Suprapubic skin (tissue), 4 donors: ENCODE results near the gene RAB3D. TPM values are rescaled to one million over a fixed set of nuclear protein-coding genes. Genes with fewer than 3 reads are reported as not detected.

Experiments used
- DNase-seq, 2 donors: peaks; one replicate each; pipeline ENCODE4 v3.0.0-alpha.2; 2019; ENCODE audit warnings: low spot score in 2 of 2
- H3K27ac ChIP-seq: fragments of 200-600 bp; sonication (generic); one replicate; pipeline ENCODE4 v1.5.1; 2019
- H3K27me3 ChIP-seq: fragments of 200-600 bp; sonication (generic); one replicate; pipeline ENCODE4 v1.5.1; 2019
- H3K36me3 ChIP-seq: fragments of 200-600 bp; sonication (generic); one replicate; pipeline ENCODE4 v1.5.1; 2019
- H3K4me1 ChIP-seq: fragments of 200-600 bp; sonication (generic); one replicate; pipeline ENCODE4 v1.5.1; 2019
- H3K4me3 ChIP-seq: fragments of 200-600 bp; sonication (generic); one replicate; pipeline ENCODE4 v1.5.1; 2019; ENCODE audit warnings: mild to moderate bottlenecking
- H3K9me3 ChIP-seq: fragments of 200-600 bp; sonication (generic); one replicate; pipeline ENCODE4 v1.5.1; 2019
- CTCF ChIP-seq, 2 donors: fragments of 200-600 bp in 1 of 2; fragments of 450-650 bp in 1 of 2; sonication (generic) in 1 of 2; IDR thresholded peaks; one replicate each; pipeline ENCODE4 v1.5.1; 2016 to 2019; ENCODE audit warnings: antibody characterized with exemption in 2 of 2, mild to moderate bottlenecking in 1 of 2, moderate library complexity in 1 of 2
- EP300 ChIP-seq: sonication (generic); formaldehyde crosslinking; IDR thresholded peaks from one replicate; pipeline ENCODE4 v1.6.1; 2017; ENCODE audit warnings: antibody characterized with exemption
- POLR2A ChIP-seq, 2 donors: fragments of 450-650 bp; IDR thresholded peaks; one replicate each; pipeline ENCODE4 v1.6.1; 2017; ENCODE audit warnings: antibody characterized with exemption in 2 of 2, mild to moderate bottlenecking in 2 of 2, moderate library complexity in 2 of 2
- POLR2AphosphoS5 ChIP-seq, 3 donors: sonication (generic); formaldehyde crosslinking; IDR thresholded peaks; one replicate each; pipeline ENCODE4 v1.6.1; 2017; ENCODE audit warnings: antibody characterized with exemption in 3 of 3
- whole genome bisulfite sequencing: methylation state at CpG from one replicate; pipeline ENCODE4 v1.1.5; 2018; 5-methylcytosine and 5-hydroxymethylcytosine counted together
- total RNA-seq, 4 donors: library from RNA; depleted of rRNA; stranded (reverse); fragments of >200 nt; gene quantifications; one replicate each; pipeline ENCODE4 v1.1.0, GENCODE V29; 2016

RAB3D gene
- total RNA-seq, 4 donors from 2014 or later, result 68.7 to 132 (median 98.3) TPM

- H3K4me3 ChIP-seq, result no peak overlapping the region
- H3K27ac ChIP-seq, result no peak overlapping the region
- peaks cover 69% of the 10 kb centered on the region for H3K4me1 ChIP-seq
- TF ChIP-seq CTCF (IDR thresholded peaks at IDR 0.05), result no peak
- TF ChIP-seq POLR2A (IDR thresholded peaks at IDR 0.05), result no peak
- no peak for TF ChIP-seq POLR2AphosphoS5 (IDR thresholded peaks at IDR 0.05)
- no peak for TF ChIP-seq EP300
- no peaks in the 10 kb centered on the region for H3K9me3 ChIP-seq
- peaks cover 9% of the 10 kb centered on the region for H3K27me3 ChIP-seq
- H3K36me3 ChIP-seq, result no peaks in the 10 kb centered on the region
- DNase-seq, result no peak
- WGBS, result 93% methylated on average over 3 of the region's 3 CpGs
These were observed 38.3 kb upstream of the RAB3D start for GRCh38 chr19:11377756-11378155.

- TF ChIP-seq CTCF (IDR thresholded peaks at IDR 0.05), result no peak
- no peak for TF ChIP-seq POLR2A (IDR thresholded peaks at IDR 0.05)
- TF ChIP-seq POLR2AphosphoS5 (IDR thresholded peaks at IDR 0.05), result no peak
- no peak for TF ChIP-seq EP300
- Histone ChIP-seq H3K27ac (no peak overlapping the region), H3K36me3 (no peaks in the 10 kb centered on the region), H3K4me1 (peaks cover 63% of the 10 kb centered on the region), H3K4me3 (no peak overlapping the region), H3K9me3 (no peaks in the 10 kb centered on the region), H3K27me3 (peaks cover 5% of the 10 kb centered on the region)
- no peak for DNase-seq
These were observed 37.8 kb upstream of the RAB3D start for GRCh38 chr19:11377237-11377636.

- TF ChIP-seq CTCF (IDR thresholded peaks at IDR 0.05) (no peak), POLR2A (IDR thresholded peaks at IDR 0.05) (peak in 1 of 2 donors; percentile 23)
- Histone ChIP-seq H3K9me3 (no peaks in the 10 kb centered on the region), H3K27ac (peak overlapping the region; percentile 97), H3K4me1 (peaks cover 44% of the 10 kb centered on the region), H3K36me3 (no peaks in the 10 kb centered on the region), H3K4me3 (peak overlapping the region; percentile 66), H3K27me3 (no peaks in the 10 kb centered on the region)
- WGBS, result 8% methylated on average over 22 of the region's 27 CpGs
- DNase-seq, result no peak
These were observed 35.9 kb upstream of the RAB3D start for GRCh38 chr19:11375143-11375948.

- H3K4me1 ChIP-seq, result peaks cover 41% of the 10 kb centered on the region
- peak within 1 kb of the TSS; percentile 66 for H3K4me3 ChIP-seq
- H3K27ac ChIP-seq, result peak within 1 kb of the TSS; percentile 97
- WGBS, result under 1% methylated on average over 21 of the region's 44 CpGs
- H3K9me3 ChIP-seq, result no peaks in the 10 kb centered on the region
- H3K27me3 ChIP-seq, result no peaks in the 10 kb centered on the region
- no peak for TF ChIP-seq CTCF (IDR thresholded peaks at IDR 0.05)
- TF ChIP-seq POLR2A (IDR thresholded peaks at IDR 0.05), result peak in 1 of 2 donors; percentile 23
- TF ChIP-seq POLR2AphosphoS5 (IDR thresholded peaks at IDR 0.05), result peak in 1 of 3 donors; percentile 75
- no peak for TF ChIP-seq EP300
- H3K36me3 ChIP-seq, result no peaks in the 10 kb centered on the region
- peak; percentile 98 to 99 for DNase-seq
These were observed 35.1 kb upstream of the RAB3D start, which contains the start of gene SWSAP1 for GRCh38 chr19:11374433-11375142. Gene SWSAP1, plus strand, starts transcription at chr19:11374666. Its CDS starts 15 bp downstream, at chr19:11374681.

- no peak for DNase-seq
- Histone ChIP-seq H3K36me3 (no peaks in the 10 kb centered on the region), H3K4me1 (peaks cover 41% of the 10 kb centered on the region), H3K27me3 (no peaks in the 10 kb centered on the region), H3K4me3 (peak overlapping the region; percentile 66), H3K9me3 (no peaks in the 10 kb centered on the region), H3K27ac (peak overlapping the region; percentile 97)
- 59% methylated on average over 11 of the region's 11 CpGs for WGBS
- TF ChIP-seq CTCF (IDR thresholded peaks at IDR 0.05) (no peak), POLR2A (IDR thresholded peaks at IDR 0.05) (no peak), POLR2AphosphoS5 (IDR thresholded peaks at IDR 0.05) (no peak), EP300 (no peak)
These were observed 34.5 kb upstream of the RAB3D start for GRCh38 chr19:11373885-11374432.
